Cardiac muscle cell (in vitro differentiated cells and primary cell): ENCODE data around the gene PHF20. TPM values are rescaled to one million over a fixed set of nuclear protein-coding genes. Genes with fewer than 3 reads are reported as not detected.

Experiments used
- DNase-seq, 2 donors: peaks; one replicate each; pipeline versions ENCODE4 v3.0.0 to v3.0.0-alpha.2; 2010 to 2017; ENCODE audit warnings: low read depth in 1 of 2, low spot score in 1 of 2
- H3K27ac ChIP-seq: fragments of 200-600 bp; sonication (generic); 2 replicates; pipeline ENCODE4 v1.5.1; 2016
- H3K27me3 ChIP-seq: fragments of 200-600 bp; sonication (generic); 2 replicates; pipeline ENCODE4 v1.6.0; 2016; ENCODE audit warnings: control low read depth
- H3K36me3 ChIP-seq: fragments of 200-600 bp; sonication (generic); 2 replicates; pipeline ENCODE4 v1.5.1; 2016; ENCODE audit warnings: control low read depth
- H3K4me1 ChIP-seq: fragments of 200-600 bp; sonication (generic); 2 replicates; pipeline ENCODE4 v1.8.1; 2017; ENCODE audit warnings: low read depth, mild to moderate bottlenecking, mixed run types
- H3K4me3 ChIP-seq: fragments of 200-600 bp; sonication (generic); 2 replicates; pipeline ENCODE4 v1.5.1; 2016; ENCODE audit warnings: mild to moderate bottlenecking
- H3K9me3 ChIP-seq: fragments of 200-600 bp; sonication (generic); 2 replicates; pipeline ENCODE4 v1.5.1; 2017; ENCODE audit warnings: low read depth, mild to moderate bottlenecking, control low read depth
- CTCF ChIP-seq: IDR thresholded peaks from 2 replicates; pipeline ENCODE4 v1.5.1; 2012; ENCODE audit warnings: low read depth, mild to moderate bottlenecking, low read length
- polyA plus RNA-seq: library from polyadenylated mRNA; unstranded; fragments of >200 nt; fragmentation: Nextera tagmentation; extraction: Ambion mirVana; gene quantifications from 2 replicates; pipeline ENCODE4 v1.2.1, GENCODE V29; 2016
- total RNA-seq: library from RNA; depleted of rRNA; stranded (reverse); fragments of >200 nt; gene quantifications from 2 replicates; pipeline ENCODE4 v1.2.3, GENCODE V29; 2016

The PHF20 gene
- total and polyA plus RNA-seq, 2 experiments from 2014 or later = 42.0 to 49.6 TPM

- no peaks in the 10 kb centered on the region for H3K4me1 ChIP-seq
- no peak overlapping the region for H3K27ac ChIP-seq
- H3K27me3 ChIP-seq = no peaks in the 10 kb centered on the region
- TF ChIP-seq CTCF = no peak
- DNase-seq = no peak
- no peak overlapping the region for H3K4me3 ChIP-seq
- no peaks in the 10 kb centered on the region for H3K9me3 ChIP-seq
- no peaks in the 10 kb centered on the region for H3K36me3 ChIP-seq
These were observed 204.0 kb downstream of the PHF20 start for GRCh38 chr20:35975576-35976373.

GRCh38 chr20:35978041-35978513, 206.3 kb downstream of the PHF20 start:
- peak in 1 of 2 donors; percentile 49 for DNase-seq
- no peak overlapping the region for H3K27ac ChIP-seq
- H3K36me3 ChIP-seq = no peaks in the 10 kb centered on the region
- TF ChIP-seq CTCF = no peak
- H3K27me3 ChIP-seq = no peaks in the 10 kb centered on the region
- no peaks in the 10 kb centered on the region for H3K9me3 ChIP-seq
- H3K4me1 ChIP-seq = no peaks in the 10 kb centered on the region
- no peak overlapping the region for H3K4me3 ChIP-seq

GRCh38 chr20:35979544-35979943, 207.7 kb downstream of the PHF20 start:
- Histone ChIP-seq H3K27me3 (no peaks in the 10 kb centered on the region), H3K4me1 (no peaks in the 10 kb centered on the region), H3K4me3 (no peak overlapping the region), H3K27ac (no peak overlapping the region), H3K36me3 (no peaks in the 10 kb centered on the region), H3K9me3 (no peaks in the 10 kb centered on the region)
- TF ChIP-seq CTCF = no peak
- DNase-seq = no peak

- Histone ChIP-seq H3K36me3 (no peaks in the 10 kb centered on the region), H3K9me3 (no peaks in the 10 kb centered on the region), H3K4me3 (no peak overlapping the region), H3K4me1 (no peaks in the 10 kb centered on the region), H3K27ac (no peak overlapping the region), H3K27me3 (no peaks in the 10 kb centered on the region)
- no peak for DNase-seq
- no peak for TF ChIP-seq CTCF
These were observed 210.2 kb downstream of the PHF20 start for GRCh38 chr20:35981969-35982368.

- DNase-seq = no peak
- peaks cover 2% of the 10 kb centered on the region for H3K27me3 ChIP-seq
- TF ChIP-seq CTCF = no peak
- H3K9me3 ChIP-seq = no peaks in the 10 kb centered on the region
- H3K27ac ChIP-seq = no peak overlapping the region
- H3K36me3 ChIP-seq = no peaks in the 10 kb centered on the region
- no peak overlapping the region for H3K4me3 ChIP-seq
- no peaks in the 10 kb centered on the region for H3K4me1 ChIP-seq
These were observed 212.6 kb downstream of the PHF20 start for GRCh38 chr20:35984382-35984781.
